GM21786 (cell line): ENCODE data around the gene ZNF793.

ENCODE experiments used
- ATAC-seq: cut with Tn5 transposase; IDR thresholded peaks from one replicate; pipeline ENCODE4 v1.9.1; 2021; ENCODE audit not compliant: unreplicated experiment

Gene ZNF793

GRCh38 chr19:37506387-37507166 is at the start of gene ZNF793:
Gene ZNF793, plus strand, starts transcription at chr19:37506939. Its CDS starts 16,501 bp downstream, at chr19:37523440.
- ATAC-seq: peak; percentile 65

DNA sequence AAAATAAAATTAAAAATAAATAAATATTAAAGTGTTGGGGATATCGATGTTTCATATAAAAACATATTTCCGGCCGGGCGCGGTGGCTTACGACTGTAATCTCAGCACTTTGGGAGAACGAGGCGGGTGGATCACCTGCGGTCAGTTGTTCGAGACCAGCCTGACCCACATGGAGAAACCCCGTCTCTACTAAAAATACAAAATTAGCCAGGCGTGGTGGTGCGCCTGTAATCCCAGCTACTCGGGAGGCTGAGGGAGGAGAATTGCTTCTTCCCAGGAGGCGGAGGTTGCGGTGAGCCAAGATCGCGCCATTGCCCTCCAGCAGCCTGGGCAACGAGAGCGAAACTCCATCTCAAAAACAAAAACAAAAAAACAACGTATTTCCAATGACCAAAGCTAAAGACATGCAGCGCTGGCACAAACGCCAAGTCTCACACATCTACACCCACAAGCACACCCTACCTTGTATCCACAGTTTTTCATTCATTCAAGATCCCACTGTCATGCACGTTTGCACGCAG is 40.4 kb upstream of the ZNF793 start:
- ATAC-seq: no peak

- peak; percentile 60 for ATAC-seq
These were observed 39.7 kb upstream of the ZNF793 start, which contains the start of gene ZNF569 for GRCh38 chr19:37466798-37467607. Gene ZNF569, minus strand, starts transcription at chr19:37467444. Its CDS starts 22,523 bp downstream, at chr19:37444921.

GRCh38 chr19:37467608-37468090 is 39.1 kb upstream of the ZNF793 start:
- ATAC-seq: no peak

DNA sequence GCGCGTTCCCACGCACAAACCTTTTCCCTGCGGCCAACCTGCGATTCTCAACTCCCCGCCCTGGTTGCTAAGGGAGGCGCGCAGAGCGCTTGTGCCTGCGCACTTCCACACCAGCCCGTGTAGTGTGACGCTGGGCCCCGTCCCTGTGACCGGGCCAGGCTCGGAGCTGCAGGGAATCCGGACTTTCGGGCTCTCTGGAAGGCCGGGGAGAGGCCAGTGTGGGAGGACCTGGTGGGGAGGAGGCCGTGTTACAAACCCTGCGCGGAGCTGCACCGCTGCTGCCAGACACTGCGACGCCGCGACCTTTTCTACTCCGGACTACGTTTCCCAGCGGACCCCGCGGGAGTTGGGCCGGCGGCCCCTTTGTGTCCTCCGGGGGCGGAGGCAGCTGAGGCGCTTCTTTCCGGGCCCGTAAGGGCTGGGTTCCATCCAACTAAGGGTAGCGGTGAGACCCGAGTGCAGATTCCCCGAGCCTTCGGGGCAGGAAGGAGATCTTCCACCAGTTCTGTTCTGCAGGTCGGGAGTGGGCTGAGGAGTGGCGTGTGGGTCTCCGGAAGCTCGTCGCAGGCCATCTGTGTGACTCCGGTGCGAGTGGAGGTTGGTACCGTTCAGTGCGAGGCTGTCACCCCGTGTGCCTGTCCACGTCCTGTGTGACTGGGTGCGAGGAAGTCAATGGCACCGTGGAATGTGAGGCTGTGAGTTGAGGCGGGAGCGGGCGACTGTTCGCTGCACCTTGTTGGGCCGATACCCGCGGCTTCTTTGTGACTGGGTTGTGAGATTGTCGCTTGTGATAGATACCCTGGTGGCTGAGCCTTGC is 37.6 kb upstream of the ZNF793 start, which contains the start of gene ZNF570:
Gene ZNF570 (plus strand): TSS at position 396 of the 817 bp plus-strand sequence. CDS start 999 bp downstream, outside the sequence.
- ATAC-seq: peak; percentile 58

GRCh38 chr19:37470216-37470615 is 36.5 kb upstream of the ZNF793 start:
- ATAC-seq: no peak

DNA sequence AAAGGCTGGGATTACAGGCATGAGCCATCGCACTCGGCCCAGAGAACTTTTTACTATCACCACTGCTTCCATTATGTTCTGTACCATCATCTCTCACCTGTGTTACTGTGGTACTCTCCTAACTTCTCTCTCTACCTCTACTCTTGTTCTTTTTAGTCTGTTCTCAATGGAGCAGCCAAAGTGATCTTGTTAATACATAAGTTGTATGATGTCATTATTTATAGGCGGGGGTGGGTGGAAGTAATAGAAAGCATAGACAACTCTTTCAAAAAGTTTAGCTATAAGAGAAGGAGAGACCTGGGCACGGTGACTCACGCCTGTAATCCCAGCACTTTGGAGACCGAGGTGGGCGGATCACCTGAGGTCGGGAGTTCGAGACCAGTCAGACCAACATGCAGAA is 34.6 kb upstream of the ZNF793 start:
- ATAC-seq: no peak

DNA sequence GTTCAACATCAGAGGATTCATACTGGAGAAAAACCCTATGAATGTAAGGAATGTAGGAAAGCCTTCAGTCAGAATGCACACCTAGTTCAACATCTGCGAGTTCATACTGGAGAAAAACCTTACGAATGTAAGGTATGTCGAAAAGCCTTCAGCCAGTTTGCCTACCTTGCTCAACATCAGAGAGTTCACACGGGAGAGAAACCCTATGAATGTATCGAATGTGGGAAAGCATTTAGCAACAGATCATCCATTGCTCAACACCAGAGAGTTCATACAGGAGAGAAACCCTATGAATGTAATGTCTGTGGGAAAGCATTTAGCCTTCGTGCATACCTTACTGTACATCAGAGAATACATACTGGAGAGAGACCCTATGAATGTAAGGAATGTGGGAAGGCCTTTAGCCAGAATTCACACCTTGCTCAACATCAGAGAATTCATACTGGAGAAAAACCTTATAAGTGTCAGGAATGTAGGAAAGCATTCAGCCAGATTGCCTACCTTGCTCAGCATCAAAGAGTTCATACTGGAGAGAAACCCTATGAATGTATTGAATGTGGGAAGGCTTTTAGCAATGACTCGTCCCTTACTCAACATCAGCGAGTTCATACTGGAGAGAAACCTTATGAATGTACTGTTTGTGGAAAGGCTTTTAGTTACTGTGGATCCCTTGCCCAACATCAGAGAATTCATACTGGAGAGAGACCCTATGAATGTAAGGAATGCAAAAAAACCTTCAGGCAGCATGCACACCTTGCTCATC is 22.2 kb upstream of the ZNF793 start:
- no peak for ATAC-seq

GRCh38 chr19:37492213-37492612 is 14.5 kb upstream of the ZNF793 start:
- no peak for ATAC-seq

DNA sequence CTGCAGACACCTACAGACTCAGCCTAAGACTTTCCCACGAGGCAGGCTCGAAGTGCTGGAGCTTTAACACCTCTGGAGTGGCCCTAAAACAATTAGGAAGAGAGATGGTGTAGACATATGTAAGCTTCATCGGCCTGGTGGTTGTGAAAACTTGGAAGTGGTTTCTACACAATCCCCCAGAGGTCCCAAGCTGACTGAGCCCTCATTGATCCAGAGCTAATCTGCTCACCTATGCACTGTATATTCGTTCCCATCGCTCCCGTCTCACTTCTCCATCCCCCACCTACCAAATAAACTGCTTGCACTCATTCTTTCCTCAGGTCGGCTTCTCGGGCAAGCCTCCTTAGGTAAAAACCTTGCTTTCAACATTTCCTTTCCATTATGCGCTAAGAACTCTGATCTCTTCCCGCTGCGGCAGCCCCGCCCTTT is 767 bp upstream of the ZNF793 start:
- ATAC-seq: peak; percentile 24

GRCh38 chr19:37507167-37507464 is 377 bp downstream of the ZNF793 start:
- ATAC-seq: no peak

GRCh38 chr19:37511186-37511585 is 4.4 kb downstream of the ZNF793 start:
- no peak for ATAC-seq

DNA sequence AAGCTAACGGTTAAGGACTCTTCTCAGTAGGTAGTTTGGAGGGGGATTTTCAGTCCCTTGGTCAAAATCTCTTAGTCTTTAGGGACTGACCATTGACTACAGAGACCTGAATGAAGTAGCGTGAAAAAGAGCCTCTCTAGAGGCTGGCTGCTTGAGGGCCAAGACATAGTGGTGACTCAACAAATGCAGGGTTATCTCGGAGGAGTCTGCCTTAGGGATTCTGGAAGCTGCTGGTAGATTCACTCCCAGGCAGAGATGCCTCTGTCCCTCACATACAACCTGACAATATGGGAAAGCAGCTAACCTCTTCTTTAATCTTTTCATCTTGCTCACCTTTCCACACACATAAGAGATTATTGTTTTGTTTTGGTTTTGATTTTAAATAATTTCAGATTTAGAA is 5.1 kb downstream of the ZNF793 start:
- no peak for ATAC-seq

GRCh38 chr19:37513397-37513796 is 6.7 kb downstream of the ZNF793 start:
- no peak for ATAC-seq

- no peak for ATAC-seq
These were observed 13.2 kb downstream of the ZNF793 start for GRCh38 chr19:37519890-37520289.

- no peak for ATAC-seq
These were observed 30.7 kb downstream of the ZNF793 start for GRCh38 chr19:37537391-37537947.

GRCh38 chr19:37551129-37551993 is 44.6 kb downstream of the ZNF793 start:
- ATAC-seq: no peak

- no peak for ATAC-seq
These were observed 56.8 kb downstream of the ZNF793 start for GRCh38 chr19:37563518-37563917.
